Hepatocyte (in vitro differentiated cells): ENCODE data around the gene RAB26. TPM values are rescaled to one million over a fixed set of nuclear protein-coding genes. Genes with fewer than 3 reads are reported as not detected.
"Not testable (repeated sequence)": the region's sequence is repeated elsewhere in the genome, so short reads cannot be mapped to it uniquely, and the experiment has no call there.

Experiments used
- DNase-seq: peaks from one replicate; pipeline ENCODE4 v3.0.0-alpha.2; 2016; ENCODE audit warnings: low spot score
- H2AFZ ChIP-seq: fragments of 200-600 bp; sonication (generic); 2 replicates; pipeline ENCODE4 v1.6.0; 2016; ENCODE audit warnings: antibody characterized with exemption, mild to moderate bottlenecking
- H3K27ac ChIP-seq: fragments of 200-600 bp; sonication (generic); 2 replicates; pipeline ENCODE4 v1.5.1; 2016; ENCODE audit warnings: mild to moderate bottlenecking
- H3K27me3 ChIP-seq: fragments of 200-600 bp; sonication (generic); 2 replicates; pipeline ENCODE4 v1.6.1; 2016
- H3K36me3 ChIP-seq: fragments of 200-600 bp; sonication (generic); replicated peaks from 2 replicates; pipeline ENCODE4 v1.5.1; 2016; ENCODE audit warnings: low read depth; ENCODE audit not compliant: insufficient read depth
- H3K4me1 ChIP-seq: fragments of 200-600 bp; sonication (generic); 2 replicates; pipeline ENCODE4 v1.5.1; 2016; ENCODE audit warnings: mild to moderate bottlenecking, moderate library complexity; ENCODE audit not compliant: insufficient read depth
- H3K4me2 ChIP-seq: fragments of 200-600 bp; sonication (generic); 2 replicates; pipeline ENCODE4 v1.6.0; 2016
- H3K4me3 ChIP-seq: fragments of 200-600 bp; sonication (generic); 2 replicates; pipeline ENCODE4 v1.5.1; 2016; ENCODE audit warnings: mild to moderate bottlenecking
- H3K79me2 ChIP-seq: fragments of 200-600 bp; sonication (generic); 2 replicates; pipeline ENCODE4 v1.6.0; 2017; ENCODE audit warnings: mild to moderate bottlenecking
- H3K9me2 ChIP-seq: fragments of 200-600 bp; sonication (generic); replicated peaks from 2 replicates; pipeline ENCODE4 v1.6.0; 2017; ENCODE audit warnings: mild to moderate bottlenecking; ENCODE audit not compliant: insufficient read depth
- H3K9me3 ChIP-seq: fragments of 200-600 bp; sonication (generic); 2 replicates; pipeline ENCODE4 v1.5.1; 2016; ENCODE audit warnings: low read depth, mild to moderate bottlenecking
- H4K20me1 ChIP-seq: fragments of 200-600 bp; sonication (generic); 2 replicates; pipeline ENCODE4 v1.6.0; 2016; ENCODE audit warnings: mild to moderate bottlenecking; ENCODE audit not compliant: insufficient read depth, poor library complexity, severe bottlenecking
- CTCF ChIP-seq: fragments of 200-600 bp; sonication (generic); IDR thresholded peaks from 2 replicates; pipeline ENCODE4 v1.5.1; 2016; ENCODE audit warnings: antibody characterized with exemption, mild to moderate bottlenecking; ENCODE audit not compliant: poor library complexity
- EZH2 ChIP-seq: fragments of 200-600 bp; sonication (generic); IDR thresholded peaks from 2 replicates; pipeline ENCODE4 v1.6.1; 2016; ENCODE audit warnings: antibody characterized with exemption, mild to moderate bottlenecking, borderline replicate concordance
- EZH2phosphoT487 ChIP-seq: fragments of 200-600 bp; sonication (generic); IDR thresholded peaks from one replicate; pipeline ENCODE4 v1.6.1; 2018; ENCODE audit warnings: antibody characterized with exemption, mild to moderate bottlenecking, low read depth, moderate library complexity; ENCODE audit not compliant: unreplicated experiment, severe bottlenecking
- WGBS: methylation state at CpG from one replicate; pipeline ENCODE4 v1.1.6; 2016; ENCODE audit warnings: low lambda C conversion rate; ENCODE audit errors: missing lambda C conversion rate; 5-methylcytosine and 5-hydroxymethylcytosine counted together
- polyA plus RNA-seq: library from polyadenylated mRNA; unstranded; fragments of >200 nt; fragmentation: Nextera tagmentation; extraction: Ambion mirVana; gene quantifications from 2 replicates; pipeline ENCODE4 v1.2.1, GENCODE V29; 2016
- total RNA-seq: library from RNA; depleted of rRNA; stranded (reverse); fragments of >200 nt; gene quantifications from 2 replicates; pipeline ENCODE4 v1.2.3, GENCODE V29; 2014

The RAB26 gene
- total RNA-seq = 4.1 and 8.3 TPM in 2 replicates
- polyA plus RNA-seq = 11.3 and 15.0 TPM in 2 replicates

GRCh38 chr16:2147981-2148671 lies at the start of gene RAB26:
TSS of gene RAB26 (plus strand) at chr16:2148625. CDS start at chr16:2148784, 159 bp downstream.
- DNase-seq = peak; percentile 90
- H3K4me2 ChIP-seq = peak within 1 kb of the TSS; percentile 93
- H3K4me3 ChIP-seq = peak within 1 kb of the TSS; percentile 33
- peak within 1 kb of the TSS; percentile 64 for H3K27ac ChIP-seq
- no peaks in the 10 kb centered on the region for H3K9me2 ChIP-seq
- peaks cover 26% of the 10 kb centered on the region for H3K79me2 ChIP-seq
- H3K4me1 ChIP-seq = peaks cover 51% of the 10 kb centered on the region
- H3K36me3 ChIP-seq = no peaks in the 10 kb centered on the region
- WGBS = 22% methylated on average over 19 of the region's 55 CpGs
- TF ChIP-seq EZH2 = no peak
- TF ChIP-seq EZH2phosphoT487 = no peak
- TF ChIP-seq CTCF = no peak
- no peak within 1 kb of the TSS for H2AFZ ChIP-seq
- H4K20me1 ChIP-seq = peaks cover 43% of the 10 kb centered on the region
- H3K27me3 ChIP-seq = no peaks in the 10 kb centered on the region
- no peaks in the 10 kb centered on the region for H3K9me3 ChIP-seq

- not testable (repeated sequence) for H3K27ac ChIP-seq, H3K27me3 ChIP-seq, H3K4me2 ChIP-seq, H3K9me3 ChIP-seq, H2AFZ ChIP-seq, H3K79me2 ChIP-seq, H4K20me1 ChIP-seq, H3K4me3 ChIP-seq, H3K4me1 ChIP-seq, DNase-seq, H3K9me2 ChIP-seq, H3K36me3 ChIP-seq
- WGBS = 96% methylated on average over 12 of the region's 16 CpGs
Observed at GRCh38 chr16:2101581-2101980, 46.8 kb upstream of the RAB26 start.

- H3K36me3 ChIP-seq = no peaks in the 10 kb centered on the region
- no peak overlapping the region for H3K27ac ChIP-seq
- 97% methylated on average over 18 of the region's 19 CpGs for WGBS
- H3K4me1 ChIP-seq = no peaks in the 10 kb centered on the region
- H4K20me1 ChIP-seq = no peaks in the 10 kb centered on the region
- TF ChIP-seq EZH2phosphoT487 (no peak), CTCF (no peak), EZH2 (no peak)
- no peak overlapping the region for H3K4me2 ChIP-seq
- no peaks in the 10 kb centered on the region for H3K9me2 ChIP-seq
- no peak overlapping the region for H2AFZ ChIP-seq
- H3K4me3 ChIP-seq = no peak overlapping the region
- DNase-seq = no peak
- no peaks in the 10 kb centered on the region for H3K9me3 ChIP-seq
- H3K27me3 ChIP-seq = no peaks in the 10 kb centered on the region
- no peaks in the 10 kb centered on the region for H3K79me2 ChIP-seq
Observed at GRCh38 chr16:2102471-2102870, 46.0 kb upstream of the RAB26 start.

GRCh38 chr16:2104464-2104863 lies 44.0 kb upstream of the RAB26 start:
- H3K36me3 ChIP-seq, H3K79me2 ChIP-seq, H3K9me2 ChIP-seq, H3K4me3 ChIP-seq, DNase-seq, H3K4me1 ChIP-seq, H3K27ac ChIP-seq, H2AFZ ChIP-seq, H4K20me1 ChIP-seq, H3K9me3 ChIP-seq, H3K27me3 ChIP-seq, H3K4me2 ChIP-seq: not testable (repeated sequence)
- 67% methylated on average over 4 of the region's 20 CpGs for WGBS

GRCh38 chr16:2105291-2105690 lies 43.1 kb upstream of the RAB26 start:
- not testable (repeated sequence) for H3K27me3 ChIP-seq, H3K4me1 ChIP-seq, H3K79me2 ChIP-seq, H3K27ac ChIP-seq, H3K4me2 ChIP-seq, H3K9me2 ChIP-seq, H3K36me3 ChIP-seq, H2AFZ ChIP-seq, H3K9me3 ChIP-seq, H4K20me1 ChIP-seq, DNase-seq, H3K4me3 ChIP-seq
- WGBS = 93% methylated on average over 20 of the region's 21 CpGs

GRCh38 chr16:2105769-2106168 lies 42.7 kb upstream of the RAB26 start:
- 94% methylated on average over 12 of the region's 22 CpGs for WGBS

GRCh38 chr16:2106211-2106610 lies 42.2 kb upstream of the RAB26 start:
- H3K9me2 ChIP-seq, H2AFZ ChIP-seq, H3K4me1 ChIP-seq, H3K36me3 ChIP-seq, H3K9me3 ChIP-seq, H3K27me3 ChIP-seq, H3K27ac ChIP-seq, H3K4me3 ChIP-seq, DNase-seq, H3K4me2 ChIP-seq, H3K79me2 ChIP-seq, H4K20me1 ChIP-seq: not testable (repeated sequence)
- over 99% methylated on average over 21 of the region's 38 CpGs for WGBS

More at GRCh38 chr16:2105769-2106168, 42.7 kb upstream of the RAB26 start:
- not testable (repeated sequence) for H2AFZ ChIP-seq, H3K36me3 ChIP-seq, DNase-seq, H4K20me1 ChIP-seq, H3K27me3 ChIP-seq, H3K9me3 ChIP-seq, H3K4me1 ChIP-seq, H3K4me2 ChIP-seq, H3K9me2 ChIP-seq, H3K4me3 ChIP-seq, H3K79me2 ChIP-seq, H3K27ac ChIP-seq
